SIG-M5 treated with dmso at 0.1 percent for 504 hours (cell line): ENCODE data around the gene SPAG4.
A peak's percentile ranks its signal among the peaks of the same experiment; 100 is the strongest.

Experiments
- DNase-seq: peaks from one replicate; lab custom pipeline; 2025; ENCODE audit not compliant: unreplicated experiment; lab: John Stamatoyannopoulos, UW

Gene SPAG4

GRCh38 chr20:35615667-35616464, at the start of gene SPAG4:
Gene SPAG4, plus strand, starts transcription at chr20:35615829. Its CDS starts 175 bp downstream, at chr20:35616004.
- DNase-seq: peak; percentile 99

- DNase-seq: peak; percentile 22
These were observed 47.0 kb upstream of the SPAG4 start for GRCh38 chr20:35568645-35569044.

- DNase-seq: no peak
These were observed 44.1 kb upstream of the SPAG4 start for GRCh38 chr20:35571555-35571954.

GRCh38 chr20:35572838-35573237, 42.8 kb upstream of the SPAG4 start:
- no peak for DNase-seq

GRCh38 chr20:35575958-35576357, 39.7 kb upstream of the SPAG4 start:
- DNase-seq: peak; percentile 53

GRCh38 chr20:35576816-35577215, 38.8 kb upstream of the SPAG4 start:
- no peak for DNase-seq

- DNase-seq: no peak
These were observed 37.2 kb upstream of the SPAG4 start for GRCh38 chr20:35578469-35578868.

GRCh38 chr20:35579196-35579595, 36.4 kb upstream of the SPAG4 start:
- no peak for DNase-seq

GRCh38 chr20:35582131-35582530, 33.5 kb upstream of the SPAG4 start:
- no peak for DNase-seq

- no peak for DNase-seq
These were observed 32.8 kb upstream of the SPAG4 start for GRCh38 chr20:35582741-35583404.

- DNase-seq: no peak
These were observed 31.7 kb upstream of the SPAG4 start for GRCh38 chr20:35583636-35584560.

GRCh38 chr20:35586751-35587425, 28.7 kb upstream of the SPAG4 start:
- no peak for DNase-seq

- no peak for DNase-seq
These were observed 28.2 kb upstream of the SPAG4 start for GRCh38 chr20:35587436-35587835.

- DNase-seq: no peak
These were observed 27.2 kb upstream of the SPAG4 start for GRCh38 chr20:35588397-35588796.

- no peak for DNase-seq
These were observed 23.2 kb upstream of the SPAG4 start for GRCh38 chr20:35592339-35592974.

- DNase-seq: no peak
These were observed 20.2 kb upstream of the SPAG4 start for GRCh38 chr20:35595456-35595855.

- no peak for DNase-seq
These were observed 19.7 kb upstream of the SPAG4 start for GRCh38 chr20:35595901-35596300.

- no peak for DNase-seq
These were observed 18.4 kb upstream of the SPAG4 start for GRCh38 chr20:35597186-35597585.

- no peak for DNase-seq
These were observed 17.2 kb upstream of the SPAG4 start for GRCh38 chr20:35598476-35598875.
